Breast epithelium (tissue), 3 donors: ENCODE results near the gene TSFM.
A peak's percentile ranks its signal among the peaks of the same experiment; 100 is the strongest.

ENCODE experiments used
- CTCF ChIP-seq, 3 donors: fragments of 450-650 bp; IDR thresholded peaks; one replicate each; pipeline ENCODE4 v1.5.1; 2016 to 2017; ENCODE audit warnings: antibody characterized with exemption in 3 of 3, mild to moderate bottlenecking in 3 of 3, moderate library complexity in 3 of 3
- POLR2A ChIP-seq: fragments of 450-650 bp; IDR thresholded peaks from one replicate; pipeline ENCODE4 v1.6.1; 2016; ENCODE audit warnings: antibody characterized with exemption, mild to moderate bottlenecking, moderate library complexity
- POLR2AphosphoS5 ChIP-seq, 3 donors: sonication (generic); formaldehyde crosslinking; IDR thresholded peaks; one replicate each; pipeline ENCODE4 v1.6.1; 2017; ENCODE audit warnings: antibody characterized with exemption in 3 of 3

GRCh38 chr12:57744777-57745484, 37.7 kb upstream of the TSFM start, which contains the start of gene TSPAN31:
- no peak for TF ChIP-seq POLR2A
- peak; percentile 13 to 32 (median 23) for TF ChIP-seq CTCF (IDR thresholded peaks at IDR 0.05)
- TF ChIP-seq POLR2AphosphoS5 (IDR thresholded peaks at IDR 0.05), result peak; percentile 42 to 77 (median 69)
